HepG2 (cell line): ENCODE results near the gene KCNK15. TPM values are rescaled to one million over a fixed set of nuclear protein-coding genes. Genes with fewer than 3 reads are reported as not detected.

Experiments used
- ATAC-seq: fragments of 200-7000 bp; cut with Tn5 transposase; 3 replicates; pipeline ENCODE4 v1.9.1; 2020; ENCODE audit warnings: mild to moderate bottlenecking, moderate library complexity
- BruUV-seq: library from RNA; stranded (reverse); fragments of 400-500 nt; replicated peaks from 2 replicates; lab custom pipeline; 2021; lab: Mats Ljungman, UMichigan
- CTCF ChIA-PET: fragments of 300-600 bp; formaldehyde crosslinking; extraction: SDS; loops from one replicate; lab custom pipeline; 2021; ENCODE audit warnings: low total read pairs, inconsistent platforms, low intra/inter-chr PET ratio; lab: Yijun Ruan, JAX
- POLR2A ChIA-PET: fragments of 350-600 bp; sonication (Branson Sonifier 250); formaldehyde crosslinking; loops from one replicate; lab custom pipeline; 2020; ENCODE audit warnings: antibody characterized with exemption, inconsistent platforms; lab: Yijun Ruan, JAX
- DNase-seq: peaks from one replicate; pipeline ENCODE4 v3.0.0-alpha.2; 2015; ENCODE audit warnings: low spot score
- FAIRE-seq: peaks from 3 replicates; lab custom pipeline; 2011; peaks lifted over from hg19 to GRCh38; lab: Jason Lieb, UNC
- H2AFZ ChIP-seq: one replicate; pipeline ENCODE4 v1.6.1; 2011; ENCODE audit warnings: low read length, inconsistent platforms
- H3K27ac ChIP-seq: fragments of 300-600 bp; 3 replicates; pipeline ENCODE4 v1.8.0; 2011; ENCODE audit warnings: mixed run types, mild to moderate bottlenecking, mixed read lengths, low read length, inconsistent platforms; ENCODE audit not compliant: insufficient read depth; ENCODE audit errors: extremely low read length
- H3K27me3 ChIP-seq, 2 experiments: fragments of 200-600 bp in 1 of 2; 2 replicates in 1 of 2; 3 replicates in 1 of 2; pipeline versions ENCODE4 v1.6.0 to v1.8.0; 2011; ENCODE audit warnings: low read length in 2 of 2, mild to moderate bottlenecking in 2 of 2, moderate library complexity in 2 of 2, inconsistent platforms in 1 of 2; ENCODE audit not compliant: insufficient read depth in 2 of 2, control insufficient read depth in 1 of 2
- H3K36me3 ChIP-seq, 2 experiments: fragments of 200-600 bp in 1 of 2; replicated peaks in 1 of 2; 2 replicates in 1 of 2; 3 replicates in 1 of 2; pipeline versions ENCODE4 v1.5.1 to v1.8.0; 2011; ENCODE audit warnings: low read length in 2 of 2, inconsistent platforms in 1 of 2; ENCODE audit not compliant: insufficient read depth in 2 of 2, control insufficient read depth in 1 of 2
- H3K4me1 ChIP-seq: 2 replicates; pipeline ENCODE4 v1.5.1; 2012; ENCODE audit warnings: low read length, inconsistent platforms; ENCODE audit not compliant: insufficient read depth
- H3K4me2 ChIP-seq: 2 replicates; pipeline ENCODE4 v1.6.0; 2011; ENCODE audit warnings: low read depth, low read length, inconsistent platforms
- H3K4me3 ChIP-seq, 3 experiments: fragments of 200-600 bp in 1 of 3; sonication (generic), shearing (Covaris generic) in 1 of 3; replicated peaks in 1 of 3; 2 replicates each; pipeline ENCODE4 v1.5.1; 2011 to 2016; ENCODE audit warnings: low read length in 3 of 3, inconsistent platforms in 2 of 3, low read depth in 2 of 3, mild to moderate bottlenecking in 2 of 3, control low read depth in 1 of 3, mixed read lengths in 1 of 3; ENCODE audit not compliant: insufficient read depth in 1 of 3
- H3K79me2 ChIP-seq: one replicate; pipeline ENCODE4 v1.6.1; 2011; ENCODE audit warnings: low read length, inconsistent platforms; ENCODE audit not compliant: insufficient read depth
- H3K9ac ChIP-seq: 2 replicates; pipeline ENCODE4 v1.6.0; 2011; ENCODE audit warnings: mild to moderate bottlenecking, low read depth, low read length, inconsistent platforms; ENCODE audit not compliant: insufficient read depth
- H3K9me3 ChIP-seq: 2 replicates; pipeline ENCODE4 v1.5.1; 2012; ENCODE audit warnings: mild to moderate bottlenecking, low read length
- H4K20me1 ChIP-seq: 2 replicates; pipeline ENCODE4 v1.6.0; 2011; ENCODE audit warnings: inconsistent platforms, mild to moderate bottlenecking, low read length, moderate library complexity; ENCODE audit not compliant: insufficient read depth
- GABPB1 ChIP-seq: IDR thresholded peaks from 2 replicates; pipeline ENCODE4 v1.6.1; 2016; ENCODE audit warnings: mild to moderate bottlenecking, missing genetic modification reagents, moderate library complexity, missing compliant biosample characterization
- KMT2A ChIP-seq: sonication (generic); formaldehyde crosslinking; IDR thresholded peaks from 2 replicates; pipeline ENCODE4 v1.4.0; 2020; ENCODE audit warnings: missing genetic modification reagents
- MED8 ChIP-seq: sonication (generic); formaldehyde crosslinking; IDR thresholded peaks from 2 replicates; pipeline ENCODE4 v1.8.1; 2023; ENCODE audit warnings: mild to moderate bottlenecking, missing genetic modification reagents; ENCODE audit not compliant: insufficient replicate concordance
- SSRP1 ChIP-seq: IDR thresholded peaks from 2 replicates; pipeline ENCODE4 v1.6.1; 2016; ENCODE audit warnings: control low read depth
- ZNF432 ChIP-seq: sonication (generic); formaldehyde crosslinking; IDR thresholded peaks from 2 replicates; pipeline ENCODE4 v1.5.0; 2020; ENCODE audit warnings: missing genetic modification reagents, mild to moderate bottlenecking, borderline replicate concordance
- WGBS: methylation state at CpG from one replicate; pipeline ENCODE4 v1.1.6; 2017; ENCODE audit warnings: low lambda C conversion rate; 5-methylcytosine and 5-hydroxymethylcytosine counted together
- in situ Hi-C: cut with HindIII; loops from 2 replicates; pipeline ENCODE4 v1.10.0; 2017; ENCODE audit warnings: low pct_unique_long_range_greater_than_20kb; ENCODE audit not compliant: extremely low pct_ligation_motif_present
- intact Hi-C: fragments of 100-400 bp; cut with micrococcal nuclease; formaldehyde crosslinking; loops from one replicate; pipeline ENCODE4 v1.10.0; 2022; ENCODE audit not compliant: unreplicated experiment
- polyA plus RNA-seq, 8 experiments: library from polyadenylated mRNA; depleted of rRNA in 3 of 8; stranded (reverse) in 7 of 8; unstranded in 1 of 8; fragments of >200 nt; fragmentation: Illumina TruSeq in 4 of 8; extraction: Trizol in 4 of 8; gene quantifications; 2 replicates each; pipeline versions ENCODE4 v1.2.1 to v1.2.3, GENCODE V29; 2011 to 2016; ENCODE audit warnings: low read depth in 4 of 8, missing spikeins in 1 of 8, mixed read lengths in 1 of 8; ENCODE audit not compliant: insufficient read depth in 1 of 8
- total RNA-seq, 5 experiments: library from RNA; depleted of rRNA; stranded (reverse); fragments of >200 nt; fragmentation: Illumina TruSeq; extraction: Trizol; gene quantifications; 2 replicates each; pipeline ENCODE4 v1.2.3, GENCODE V29; 2016; ENCODE audit warnings: low read depth in 1 of 5
- TF ChIP-seq, protein P1 (sequence below): sonication (generic); formaldehyde crosslinking; IDR thresholded peaks from 2 replicates; pipeline ENCODE4 v1.4.0; 2020; ENCODE audit warnings: missing genetic modification reagents, mild to moderate bottlenecking, borderline replicate concordance

The KCNK15 gene
- total and polyA plus RNA-seq, 2 of the 13 experiments (the other 11 are each of a cell fraction or from before 2014, with no cell fraction given): 0.03 TPM; not detected in 1

DNA sequence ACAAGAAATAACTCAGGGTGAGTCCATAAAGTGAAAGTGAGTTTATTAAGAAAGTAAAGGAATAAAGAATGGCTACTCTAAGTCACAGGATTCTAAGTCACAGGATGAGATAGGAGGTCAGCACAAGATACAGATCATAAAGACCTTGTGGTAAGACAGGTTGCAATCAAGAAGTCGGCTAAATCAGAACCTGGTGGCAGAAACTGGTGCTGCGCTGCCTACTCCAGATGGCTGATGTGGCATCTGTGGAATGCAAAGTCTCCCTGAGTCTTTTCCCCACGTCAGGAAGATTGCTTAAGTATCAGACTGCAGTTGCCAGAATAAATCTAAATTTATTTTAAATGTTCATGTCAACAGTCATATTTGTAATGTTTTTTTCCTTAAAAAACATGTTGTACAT is 10.7 kb upstream of the KCNK15 start:
- peaks cover 14% of the 10 kb centered on the region for H3K4me1 ChIP-seq
- TF ChIP-seq GABPB1 (no peak), ZNF432 (CRISPR knock-in tag) (no peak)
- TF ChIP-seq, all 625 proteins: peak for 0
- no TSS peak for BruUV-seq
- DNase-seq: no peak
- peaks cover 8% of the 10 kb centered on the region for H3K9me3 ChIP-seq
- no peak overlapping the region for H2AFZ ChIP-seq
- no peaks in the 10 kb centered on the region for H3K79me2 ChIP-seq
- FAIRE-seq: no peak
- H3K27me3 ChIP-seq: 0 out of 5 replicates have a peak, but pooled peaks cover 0 to 3% of the 10 kb centered on the region in 2 experiments
- in situ Hi-C loops (loop anchor here (5.0 kb wide), 1 partner anchor 48 kb away; no protein-coding TSS in a partner anchor), intact Hi-C loops (no loop called here)
- no peak overlapping the region for H3K27ac ChIP-seq
- WGBS: 47% methylated on average over 3 of the region's 3 CpGs
- no peak overlapping the region for H3K9ac ChIP-seq
- ChIA-PET POLR2A (no interaction called here), CTCF (interaction anchor here (5.5 kb wide), 1 partner anchor 50 kb away, joined by 170 read pairs; no protein-coding TSS in a partner anchor)
- no peak overlapping the region for H3K4me2 ChIP-seq
- no peak for ATAC-seq
- no peaks in the 10 kb centered on the region for H3K36me3 ChIP-seq
- H3K4me3 ChIP-seq: no peak overlapping the region
- H4K20me1 ChIP-seq: no peaks in the 10 kb centered on the region

DNA sequence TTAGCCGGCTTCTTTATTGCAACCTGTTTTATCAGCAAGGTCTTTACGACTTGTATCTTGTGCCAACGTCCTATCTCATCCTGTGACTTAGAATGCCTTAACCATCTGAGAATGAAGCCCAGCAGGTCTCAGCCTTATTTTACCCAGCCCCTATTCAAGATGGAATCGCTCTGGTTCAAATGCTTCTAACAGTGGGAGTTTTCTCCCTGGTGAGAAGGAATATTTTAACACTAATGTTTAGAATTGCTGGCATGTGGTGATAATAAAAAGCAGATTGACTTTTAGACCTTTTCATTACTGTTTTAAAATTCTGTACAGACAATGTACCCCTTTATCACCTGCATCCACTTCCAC is 9.9 kb upstream of the KCNK15 start:
- peaks cover 8% of the 10 kb centered on the region for H3K9me3 ChIP-seq
- peak overlapping the region; percentile 64 for H3K4me2 ChIP-seq
- BruUV-seq: no TSS peak
- POLR2A ChIA-PET: no interaction called here
- TF ChIP-seq KMT2A (CRISPR knock-in tag) (0 out of 2 replicates have a peak, but pooled peaks have one; percentile 8), MED8 (CRISPR knock-in tag) (peak; percentile 29), SSRP1 (CRISPR knock-in tag) (no peak)
- TF ChIP-seq, protein P1, sequence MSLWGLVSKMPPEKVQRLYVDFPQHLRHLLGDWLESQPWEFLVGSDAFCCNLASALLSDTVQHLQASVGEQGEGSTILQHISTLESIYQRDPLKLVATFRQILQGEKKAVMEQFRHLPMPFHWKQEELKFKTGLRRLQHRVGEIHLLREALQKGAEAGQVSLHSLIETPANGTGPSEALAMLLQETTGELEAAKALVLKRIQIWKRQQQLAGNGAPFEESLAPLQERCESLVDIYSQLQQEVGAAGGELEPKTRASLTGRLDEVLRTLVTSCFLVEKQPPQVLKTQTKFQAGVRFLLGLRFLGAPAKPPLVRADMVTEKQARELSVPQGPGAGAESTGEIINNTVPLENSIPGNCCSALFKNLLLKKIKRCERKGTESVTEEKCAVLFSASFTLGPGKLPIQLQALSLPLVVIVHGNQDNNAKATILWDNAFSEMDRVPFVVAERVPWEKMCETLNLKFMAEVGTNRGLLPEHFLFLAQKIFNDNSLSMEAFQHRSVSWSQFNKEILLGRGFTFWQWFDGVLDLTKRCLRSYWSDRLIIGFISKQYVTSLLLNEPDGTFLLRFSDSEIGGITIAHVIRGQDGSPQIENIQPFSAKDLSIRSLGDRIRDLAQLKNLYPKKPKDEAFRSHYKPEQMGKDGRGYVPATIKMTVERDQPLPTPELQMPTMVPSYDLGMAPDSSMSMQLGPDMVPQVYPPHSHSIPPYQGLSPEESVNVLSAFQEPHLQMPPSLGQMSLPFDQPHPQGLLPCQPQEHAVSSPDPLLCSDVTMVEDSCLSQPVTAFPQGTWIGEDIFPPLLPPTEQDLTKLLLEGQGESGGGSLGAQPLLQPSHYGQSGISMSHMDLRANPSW (CRISPR knock-in tag): 0 out of 2 replicates have a peak, but pooled peaks have one; percentile 13
- no peaks in the 10 kb centered on the region for H3K36me3 ChIP-seq
- 83% methylated on average over 4 of the region's 4 CpGs for WGBS
- peak overlapping the region in 2 of 3 experiments; percentile 29 to 39; a peak in 2 of 6 replicates for H3K4me3 ChIP-seq
- ATAC-seq (no peak), DNase-seq (no peak), FAIRE-seq (no peak)
- intact Hi-C loops: no loop called here
- H3K4me1 ChIP-seq: peaks cover 14% of the 10 kb centered on the region
- no peak overlapping the region for H3K9ac ChIP-seq
- H2AFZ ChIP-seq: peak overlapping the region; percentile 58
- H4K20me1 ChIP-seq: no peaks in the 10 kb centered on the region
- no peaks in the 10 kb centered on the region for H3K79me2 ChIP-seq
- no peaks in the 10 kb centered on the region for H3K27me3 ChIP-seq
- in situ Hi-C loops: no loop called here
- CTCF ChIA-PET: interaction anchor here (5.5 kb wide), 1 partner anchor 51 kb away, joined by 170 read pairs; no protein-coding TSS in a partner anchor
- no peak overlapping the region for H3K27ac ChIP-seq
